ENCODE results near the gene VPS13D. TPM values are rescaled to one million over a fixed set of nuclear protein-coding genes. Genes with fewer than 3 reads are reported as not detected.

VPS13D gene
- polyA plus RNA-seq, 3 donors, result 3.6 to 20.2 (median 5.1) TPM

- TF ChIP-seq CTCF (IDR thresholded peaks at IDR 0.05), result no peak
- peak overlapping the region; percentile 9 to 79 (median 46) for H3K4me3 ChIP-seq (replicated peaks in 1 of 3; ENCODE audit: low read depth in 2 of 3, low read length in 3 of 3)
- no peak overlapping the region for H2AFZ ChIP-seq (ENCODE audit: insufficient read depth, low read depth, low read length, poor library complexity, severe bottlenecking)
- Mint-ChIP-seq H3K4me1 (peaks cover 95% of the 10 kb centered on the region), H3K27ac (peak overlapping the region; percentile 98 to 100 (median 99)), H3K4me3 (peak overlapping the region; percentile 83 to 94), H3K27me3 (ENCODE audit: low read depth in 3 of 3) (peaks cover 0 to 2% (median 0%) of the 10 kb centered on the region in 3 donors), H3K9me3 (peaks cover 0 to 2% (median 0%) of the 10 kb centered on the region in 7 donors), H3K36me3 (peaks cover 79 to 85% of the 10 kb centered on the region in 2 donors)
- H3K27me3 ChIP-seq (ENCODE audit: control insufficient read depth in 2 of 2, insufficient read depth in 2 of 2, low read length in 2 of 2), result no peaks in the 10 kb centered on the region
- H3K27ac ChIP-seq (ENCODE audit: low read depth in 1 of 2, low read length in 2 of 2), result peak overlapping the region; percentile 96 to 100
- no peaks in the 10 kb centered on the region for H3K9me3 ChIP-seq (replicated peaks in 1 of 2; ENCODE audit: control insufficient read depth in 1 of 2, insufficient read depth in 1 of 2, low read length in 2 of 2)
- peak overlapping the region; percentile 85 for H3K9ac ChIP-seq (ENCODE audit: insufficient read depth, low read length, poor library complexity, severe bottlenecking)
- H3K4me2 ChIP-seq (replicated peaks; ENCODE audit: extremely low read depth, low read length, poor library complexity, severe bottlenecking), result peak overlapping the region; percentile 86
- 15% methylated on average over 12 of the region's 19 CpGs for WGBS (ENCODE audit: insufficient coverage)
- intact Hi-C loops (cut with micrococcal nuclease), result loop anchor here in 1 of 2 donors (2.0 kb wide), 2 partner anchors 18 to 52 kb away; partner anchors contain the start of gene TNFRSF1B
- H3K79me2 ChIP-seq (ENCODE audit: insufficient read depth, low read length), result peaks cover 94% of the 10 kb centered on the region
- peak in 1 of 3 donors; percentile 33 for DNase-seq
- peaks cover 60% of the 10 kb centered on the region for H4K20me1 ChIP-seq (ENCODE audit: insufficient read depth, low read length)
- H3K36me3 ChIP-seq (replicated peaks in 1 of 2; ENCODE audit: control insufficient read depth in 1 of 2, insufficient read depth in 2 of 2, low read length in 2 of 2), result peaks cover 60 to 78% of the 10 kb centered on the region in 2 donors
- H3K4me1 ChIP-seq (ENCODE audit: control insufficient read depth in 1 of 2, insufficient read depth in 2 of 2, low read length in 2 of 2), result peaks cover 80 to 100% of the 10 kb centered on the region in 2 donors
Observed at GRCh38 chr1:12185036-12185917, 44.6 kb upstream of the VPS13D start.

- Histone ChIP-seq H3K79me2 (ENCODE audit: insufficient read depth, low read length) (peaks cover 94% of the 10 kb centered on the region), H3K4me2 (replicated peaks; ENCODE audit: extremely low read depth, low read length, poor library complexity, severe bottlenecking) (peak overlapping the region; percentile 86), H3K9ac (ENCODE audit: insufficient read depth, low read length, poor library complexity, severe bottlenecking) (peak overlapping the region; percentile 85), H2AFZ (ENCODE audit: insufficient read depth, low read depth, low read length, poor library complexity, severe bottlenecking) (no peak overlapping the region), H4K20me1 (ENCODE audit: insufficient read depth, low read length) (peaks cover 68% of the 10 kb centered on the region), H3K4me1 (ENCODE audit: control insufficient read depth in 1 of 2, insufficient read depth in 2 of 2, low read length in 2 of 2) (peaks cover 72 to 99% of the 10 kb centered on the region in 2 donors), H3K4me3 (replicated peaks in 1 of 3; ENCODE audit: low read depth in 2 of 3, low read length in 3 of 3) (peak overlapping the region in 2 of 3 experiments; percentile 46 to 79), H3K9me3 (replicated peaks in 1 of 2; ENCODE audit: control insufficient read depth in 1 of 2, insufficient read depth in 1 of 2, low read length in 2 of 2) (no peaks in the 10 kb centered on the region), H3K36me3 (replicated peaks in 1 of 2; ENCODE audit: control insufficient read depth in 1 of 2, insufficient read depth in 2 of 2, low read length in 2 of 2) (peaks cover 63 to 80% of the 10 kb centered on the region in 2 donors), H3K27ac (ENCODE audit: low read depth in 1 of 2, low read length in 2 of 2) (peak overlapping the region; percentile 96 to 100), H3K27me3 (ENCODE audit: control insufficient read depth in 2 of 2, insufficient read depth in 2 of 2, low read length in 2 of 2) (no peaks in the 10 kb centered on the region)
- Mint-ChIP-seq H3K27ac (peak overlapping the region; percentile 98 to 100 (median 99)), H3K9me3 (peaks cover 0 to 2% (median 0%) of the 10 kb centered on the region in 7 donors), H3K27me3 (ENCODE audit: low read depth in 3 of 3) (peaks cover 0 to 2% (median 0%) of the 10 kb centered on the region in 3 donors), H3K36me3 (peaks cover 78 to 85% of the 10 kb centered on the region in 2 donors), H3K4me3 (peak overlapping the region; percentile 83 to 94), H3K4me1 (peaks cover 88% of the 10 kb centered on the region)
- DNase-seq, result no peak
- intact Hi-C loops (cut with micrococcal nuclease), result loop anchor here in 1 of 2 donors (2.0 kb wide), 2 partner anchors 19 to 53 kb away; partner anchors contain the start of gene TNFRSF1B
- no peak for TF ChIP-seq CTCF (IDR thresholded peaks at IDR 0.05)
- WGBS (ENCODE audit: insufficient coverage), result 51% methylated on average over 11 of the region's 13 CpGs
Observed at GRCh38 chr1:12185918-12186678, 43.7 kb upstream of the VPS13D start.

Data from CD14-positive monocyte (primary cell).